ENCODE data around the gene TMEM200A.

The TMEM200A gene

DNA sequence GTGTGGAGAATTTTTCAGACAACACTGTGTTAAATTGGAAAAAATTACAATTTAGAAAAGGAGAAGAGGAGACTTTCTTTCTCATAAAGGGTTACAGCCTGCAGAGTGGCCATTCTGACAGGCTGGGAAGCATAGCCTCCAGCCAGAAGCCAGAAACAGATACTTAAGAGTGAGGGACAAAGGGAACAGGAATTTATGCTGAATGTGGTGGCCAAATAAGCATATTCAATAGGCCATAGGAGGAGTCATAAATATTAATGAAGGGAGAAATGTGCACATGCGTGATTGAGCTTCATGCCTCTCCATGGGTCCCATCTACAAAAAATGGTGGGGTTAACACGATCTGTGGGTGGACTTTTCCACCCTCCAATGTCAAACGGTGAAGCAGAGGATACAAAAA is 13.4 kb downstream of the TMEM200A start:
- DNase-seq = no peak

GRCh38 chr6:130381012-130381411 is 15.2 kb downstream of the TMEM200A start:
- DNase-seq = no peak

DNA sequence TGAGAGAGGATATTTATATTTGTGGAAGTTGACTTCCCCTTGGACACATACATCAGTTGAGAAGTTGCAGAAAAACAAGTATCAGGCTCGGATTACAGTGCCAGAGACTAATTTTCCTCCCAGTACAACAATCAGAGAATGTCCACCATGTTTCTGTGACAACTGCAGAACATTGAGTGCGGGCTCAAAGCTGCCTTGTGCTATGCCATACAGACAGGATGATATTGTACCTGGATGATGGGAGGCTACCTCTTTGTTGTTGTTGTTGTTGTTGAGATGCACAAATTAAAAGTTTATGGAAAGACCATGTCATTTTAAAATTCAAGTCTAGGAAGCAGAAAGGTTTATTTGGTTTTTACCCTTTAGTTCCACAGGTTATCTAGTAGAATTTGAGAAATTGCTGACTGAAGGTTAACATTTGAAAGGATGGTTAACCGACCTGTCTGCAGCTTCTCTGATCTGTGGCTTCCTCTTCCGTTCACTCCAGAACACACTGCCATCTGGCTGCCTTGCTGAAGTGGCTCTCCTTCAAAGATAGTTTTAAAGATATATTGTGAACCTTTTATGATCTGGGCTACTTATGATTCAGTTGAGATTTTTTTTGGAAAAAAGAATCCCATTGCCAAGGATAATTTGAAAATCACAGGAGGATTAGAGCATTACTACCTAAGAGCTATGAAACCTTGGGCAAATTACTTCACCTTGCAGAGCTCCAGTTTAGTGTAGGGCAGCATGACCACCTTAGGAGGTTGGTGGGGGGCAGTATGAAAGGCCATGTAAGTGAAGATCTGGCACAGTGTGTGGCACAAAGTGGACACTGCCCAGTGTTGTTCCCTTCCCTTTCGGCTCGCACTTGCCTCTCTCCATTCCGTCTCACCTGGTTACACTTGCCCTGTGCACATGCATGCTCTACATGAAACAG is 15.9 kb downstream of the TMEM200A start:
- DNase-seq = no peak

DNA sequence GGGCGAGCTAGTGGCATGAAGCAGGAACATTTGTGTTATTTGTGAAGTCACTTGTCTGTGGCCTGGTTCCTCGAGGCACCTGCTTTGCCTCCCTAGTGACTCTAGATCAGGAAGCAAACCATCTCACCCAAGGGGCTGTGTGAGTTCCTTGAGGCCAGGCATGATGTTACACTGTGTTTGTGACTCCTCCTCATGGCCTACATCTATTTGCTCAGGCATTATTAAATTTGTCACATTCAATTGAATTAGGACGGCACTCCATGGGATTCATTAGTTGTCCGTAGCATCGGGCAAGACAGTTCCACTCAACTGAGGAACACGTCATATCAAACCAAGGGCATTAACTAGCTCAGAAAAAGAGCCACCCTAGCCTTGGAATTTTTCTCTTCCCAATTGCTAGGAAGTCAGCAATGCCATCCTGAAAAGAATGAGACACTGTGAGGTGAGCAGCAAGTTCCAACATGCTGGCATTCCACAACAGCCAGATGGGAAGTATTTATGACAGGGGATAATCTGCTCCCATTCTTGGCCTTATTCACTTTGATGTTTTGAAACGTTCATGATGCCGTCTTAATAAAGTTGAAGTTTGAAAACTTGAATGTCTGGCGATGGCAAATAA is 17.2 kb downstream of the TMEM200A start:
- DNase-seq = no peak

GRCh38 chr6:130385064-130385695 is 19.4 kb downstream of the TMEM200A start:
- no peak for DNase-seq

DNA sequence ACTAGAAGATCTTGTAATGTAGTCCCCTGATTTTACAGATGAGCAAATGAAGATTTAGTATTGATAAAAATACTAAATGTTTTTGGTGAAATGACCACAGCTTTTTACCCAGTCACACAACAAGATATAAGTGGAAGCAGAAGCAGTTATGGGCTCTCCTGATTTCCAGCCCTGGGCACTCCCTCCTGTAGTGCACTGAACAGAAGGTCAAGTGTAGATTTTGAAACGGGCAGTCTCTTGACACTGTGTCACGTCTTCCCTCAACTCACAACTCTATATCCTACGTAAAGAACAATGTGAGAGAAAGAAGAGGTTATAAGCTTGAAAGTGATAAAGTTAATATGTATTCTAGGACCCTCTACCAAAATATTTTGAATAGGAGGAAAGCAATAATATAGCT is 23.3 kb downstream of the TMEM200A start:
- DNase-seq = no peak

GRCh38 chr6:130390890-130391289 is 25.1 kb downstream of the TMEM200A start:
- DNase-seq = no peak

DNA sequence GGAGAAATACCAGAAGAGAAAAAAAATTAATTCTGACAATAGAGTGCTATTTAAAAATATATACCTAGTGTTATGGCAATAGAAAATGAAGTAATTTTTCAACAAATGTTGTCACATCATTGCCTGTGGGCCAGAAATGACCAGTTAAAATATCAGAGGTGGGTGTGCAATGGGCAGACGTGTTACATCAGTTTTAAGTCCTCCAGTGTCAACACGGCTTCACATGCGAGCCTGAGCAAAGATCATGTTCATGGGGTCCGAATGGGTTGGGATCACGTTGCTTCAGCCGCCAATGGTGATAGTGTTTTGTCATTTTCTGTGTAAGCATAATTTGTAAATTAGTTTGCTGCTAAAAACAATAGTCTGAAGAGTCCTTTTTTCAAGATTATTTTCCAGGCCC is 27.5 kb downstream of the TMEM200A start:
- DNase-seq = no peak

GRCh38 chr6:130394246-130394645 is 28.4 kb downstream of the TMEM200A start:
- no peak for DNase-seq

DNA sequence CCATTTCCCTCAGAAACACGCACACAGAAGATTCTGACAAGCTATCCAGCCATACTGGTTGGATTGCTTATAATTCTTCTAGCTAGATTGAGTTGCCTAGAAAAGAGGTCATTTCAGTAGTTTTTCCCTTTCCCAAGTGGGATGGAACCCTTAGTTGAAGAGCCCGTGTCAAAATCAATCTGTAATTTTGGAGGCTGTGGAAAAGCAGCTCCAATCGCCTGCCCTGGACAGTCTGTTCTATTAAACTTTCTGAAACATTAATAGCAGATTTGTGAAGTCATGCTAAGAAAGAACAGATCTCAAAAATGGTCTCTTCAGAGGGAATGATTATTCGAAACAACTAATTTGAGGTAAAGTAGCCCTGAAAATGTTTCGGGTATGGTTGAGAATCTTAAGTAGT is 29.3 kb downstream of the TMEM200A start:
- DNase-seq = no peak

DNA sequence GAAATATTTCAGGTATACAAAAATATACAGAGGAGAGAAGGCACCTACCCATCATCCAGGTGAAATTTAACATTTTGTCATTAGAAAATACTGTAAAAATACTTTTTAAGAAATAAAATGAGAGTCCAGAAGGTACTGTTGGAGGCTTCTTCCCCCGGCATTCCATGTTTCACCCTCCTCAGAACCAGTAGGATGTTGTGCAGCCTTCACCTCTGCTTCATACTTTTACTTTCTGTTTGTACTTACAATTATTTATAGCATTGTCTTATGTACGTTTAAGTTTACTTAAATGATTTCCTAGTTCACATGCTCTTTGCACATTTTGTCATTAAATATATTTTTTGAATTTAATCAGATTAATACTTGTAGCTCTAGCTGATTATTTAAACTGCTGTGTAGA is 30.9 kb downstream of the TMEM200A start:
- no peak for DNase-seq

DNA sequence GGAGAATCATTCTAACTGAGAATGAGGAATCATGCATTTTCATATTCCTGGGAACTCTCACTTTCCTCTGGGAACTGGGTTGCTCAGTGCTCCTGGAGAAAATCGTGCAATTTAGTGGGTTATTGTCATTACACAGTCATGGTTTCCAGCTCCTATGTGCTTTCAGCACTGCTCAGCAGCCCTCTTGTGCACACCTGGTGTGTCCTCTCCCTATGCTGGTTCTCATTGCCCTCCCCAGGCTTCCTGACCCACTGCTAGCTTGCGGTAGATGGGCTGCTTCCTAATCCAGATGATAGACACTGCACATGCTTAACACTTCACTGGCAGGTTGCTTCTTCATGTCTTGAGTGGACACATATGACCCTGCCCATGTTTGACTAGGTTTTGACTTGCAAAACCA is 39.7 kb downstream of the TMEM200A start:
- DNase-seq = no peak

DNA sequence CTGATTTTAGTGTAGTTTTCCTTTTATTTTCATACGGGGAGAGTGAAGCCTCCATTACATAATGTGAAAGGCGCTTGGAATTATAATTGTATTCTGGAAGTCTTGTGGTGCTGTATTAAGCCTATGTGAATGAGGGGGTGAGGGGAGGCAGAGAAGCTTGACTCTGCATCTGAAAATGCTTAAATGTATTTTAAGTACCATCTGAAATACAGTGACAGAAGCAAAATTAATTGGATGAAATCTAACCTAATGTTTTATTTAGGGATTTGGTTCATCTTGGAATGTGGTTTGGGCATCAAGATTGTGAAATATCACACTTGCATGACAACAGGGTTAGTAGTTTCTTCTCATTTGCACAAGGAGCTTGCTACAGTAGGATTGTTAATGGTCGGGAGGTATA is 41.2 kb downstream of the TMEM200A start:
- DNase-seq = no peak

GRCh38 chr6:130409418-130410100 is 43.7 kb downstream of the TMEM200A start:
- no peak for DNase-seq

DNA sequence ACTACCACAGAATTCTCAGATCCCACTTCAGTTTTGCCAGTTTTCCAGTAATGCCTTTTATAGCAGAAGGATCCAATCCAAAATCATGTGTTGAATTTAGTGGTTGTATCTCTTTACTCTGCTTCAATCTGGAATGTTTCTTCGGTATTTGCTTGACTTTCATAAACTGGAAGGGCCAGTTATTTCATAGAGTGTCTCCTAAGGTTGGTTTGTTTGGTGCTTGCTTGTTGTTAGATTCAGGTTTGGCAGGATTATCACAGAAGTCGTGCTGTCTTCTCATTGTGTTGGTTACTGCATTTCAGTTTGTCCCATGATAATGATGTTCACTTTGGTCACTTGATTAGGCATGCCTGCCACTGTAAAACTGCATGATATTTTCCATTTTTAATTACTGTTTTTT is 45.7 kb downstream of the TMEM200A start:
- DNase-seq = no peak

- no peak for DNase-seq
These were observed 46.9 kb downstream of the TMEM200A start for GRCh38 chr6:130412556-130413290.

DNA sequence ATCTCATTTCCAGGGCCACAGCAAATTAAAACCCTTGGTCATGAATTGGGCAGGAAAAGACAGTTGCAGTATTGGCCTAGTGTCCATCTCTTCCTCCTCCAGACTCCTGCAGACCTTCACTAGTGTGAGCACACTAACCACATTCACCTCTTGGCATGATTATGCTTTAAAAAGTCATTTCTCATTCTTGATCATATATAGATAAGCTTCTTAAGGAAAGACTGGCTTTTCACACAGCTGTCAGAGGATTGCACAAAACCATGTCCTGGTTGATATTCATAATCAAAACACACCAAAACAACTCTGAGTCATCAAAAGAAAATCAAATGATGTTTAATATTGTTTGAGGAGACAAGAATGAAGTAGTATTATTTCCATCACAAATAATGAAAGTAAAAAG is 52.1 kb downstream of the TMEM200A start:
- DNase-seq = no peak

DNA sequence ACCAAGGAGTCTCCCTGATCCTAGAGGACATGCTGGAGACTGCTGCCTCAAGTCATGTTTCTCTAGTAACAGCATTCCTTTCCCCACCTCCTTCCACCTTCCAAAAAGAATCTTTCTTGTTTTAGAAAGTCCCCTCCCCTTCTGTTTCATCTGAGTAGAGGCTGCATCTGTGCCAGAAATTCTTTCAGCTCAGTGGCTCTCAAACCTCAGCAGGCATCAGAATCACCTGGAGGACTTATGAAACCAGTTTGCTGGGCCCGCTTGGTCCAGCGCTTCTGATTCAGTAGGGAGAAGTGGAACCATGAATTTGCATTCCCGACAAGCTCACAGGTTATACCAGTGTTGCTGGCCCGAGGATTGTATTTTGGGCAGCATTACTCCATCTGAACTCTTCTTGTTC is 55.1 kb downstream of the TMEM200A start:
- no peak for DNase-seq

DNA sequence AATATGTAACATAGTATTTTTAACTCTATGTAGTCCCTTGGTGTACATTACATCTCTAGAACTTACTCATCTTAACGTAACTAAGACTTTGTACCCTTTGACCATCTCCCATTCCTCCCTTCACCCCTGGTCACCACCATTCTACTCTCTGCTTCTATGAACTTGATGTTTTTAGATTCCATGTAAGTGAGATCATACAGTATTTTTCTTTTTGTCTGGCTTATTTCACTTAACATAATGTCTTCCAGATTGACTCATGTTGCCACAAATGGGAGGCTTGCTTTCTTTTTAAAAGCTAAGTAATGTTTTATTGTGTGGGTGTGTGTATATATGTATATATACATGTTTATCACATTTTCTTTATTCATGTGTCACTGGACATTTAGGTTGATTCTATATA is 55.8 kb downstream of the TMEM200A start:
- no peak for DNase-seq

DNA sequence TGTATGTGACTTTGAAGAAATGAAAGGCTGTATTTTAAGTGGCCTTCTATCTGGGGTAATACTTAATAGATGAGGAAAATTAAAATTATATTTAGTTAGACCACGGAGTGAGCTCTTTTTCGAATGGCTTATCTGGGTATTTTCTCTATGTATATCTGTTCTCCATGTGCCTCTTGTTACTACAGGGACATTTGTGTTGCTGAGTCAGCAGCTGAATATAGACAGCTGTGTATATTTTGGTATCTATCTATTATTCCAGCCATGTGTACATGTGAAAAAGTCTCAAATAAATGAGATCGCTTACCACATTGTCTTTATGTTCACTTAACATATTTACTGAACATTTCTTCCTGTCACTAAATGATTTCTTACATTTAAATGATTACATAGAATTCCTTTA is 57.2 kb downstream of the TMEM200A start:
- DNase-seq = no peak

GRCh38 chr6:130424710-130425109 is 58.9 kb downstream of the TMEM200A start:
- DNase-seq = no peak

DNA sequence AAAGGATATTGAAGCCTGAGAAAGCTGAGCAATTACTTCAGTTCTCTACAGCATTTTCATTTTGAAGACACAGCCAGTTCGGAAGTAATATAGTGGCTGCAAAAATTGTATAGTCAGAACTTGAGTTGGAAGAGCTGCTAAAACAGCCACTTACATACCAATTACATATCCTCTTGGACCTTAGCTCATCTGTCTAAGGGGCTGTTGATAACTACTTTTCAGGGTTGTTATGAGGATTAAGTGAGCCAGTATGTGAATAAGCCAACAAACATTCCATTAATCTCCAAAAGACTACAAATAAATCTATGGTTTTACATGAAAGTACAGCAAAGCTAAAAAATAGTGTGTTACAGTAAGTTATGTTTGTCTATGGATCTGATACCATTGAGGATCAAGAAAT is 59.7 kb downstream of the TMEM200A start:
- no peak for DNase-seq

Measured in NCI-H1048 (cell line).